H1 (cell line): ENCODE data around the gene SPI1. TPM values are rescaled to one million over a fixed set of nuclear protein-coding genes. Genes with fewer than 3 reads are reported as not detected.

Experiments
- CTCF ChIA-PET: fragments of 300-600 bp; sonication (Branson Sonifier 250); formaldehyde crosslinking; loops from one replicate; lab custom pipeline; 2021; ENCODE audit not compliant: partially characterized antibody; lab: Charles Lee
- POLR2A ChIA-PET: fragments of 300-600 bp; sonication (Branson Sonifier 250); formaldehyde crosslinking; loops from one replicate; lab custom pipeline; 2021; ENCODE audit warnings: inconsistent platforms; ENCODE audit not compliant: partially characterized antibody; lab: Charles Lee
- DNase-seq, 2 experiments: peaks; one replicate each; pipeline versions ENCODE4 v3.0.0 to v3.0.0-alpha.2; 2010 to 2022; ENCODE audit warnings: low spot score in 2 of 2, low read depth in 1 of 2, mixed read lengths in 1 of 2
- FAIRE-seq: peaks from 2 replicates; lab custom pipeline; 2011; peaks lifted over from hg19 to GRCh38; lab: Jason Lieb, UNC
- H2AFZ ChIP-seq: 2 replicates; pipeline ENCODE4 v1.8.1; 2012; ENCODE audit warnings: low read length, inconsistent platforms
- H2AK5ac ChIP-seq: 2 replicates; pipeline ENCODE4 v1.6.1; 2013; ENCODE audit warnings: low read depth, low read length
- H2BK120ac ChIP-seq: replicated peaks from 2 replicates; pipeline ENCODE3; 2013; ENCODE audit warnings: low read depth, low read length, inconsistent platforms
- H2BK12ac ChIP-seq: 2 replicates; pipeline ENCODE4 v1.6.1; 2013; ENCODE audit warnings: low read depth, low read length
- H2BK15ac ChIP-seq: 2 replicates; pipeline ENCODE4 v1.6.1; 2013; ENCODE audit warnings: low read length
- H2BK20ac ChIP-seq: 2 replicates; pipeline ENCODE4 v1.6.1; 2013; ENCODE audit warnings: low read length
- H2BK5ac ChIP-seq: 2 replicates; pipeline ENCODE4 v1.6.1; 2013; ENCODE audit warnings: low read depth, low read length
- H3K14ac ChIP-seq: 2 replicates; pipeline ENCODE4 v1.6.1; 2013; ENCODE audit warnings: inconsistent platforms; ENCODE audit not compliant: insufficient read length
- H3K18ac ChIP-seq: 2 replicates; pipeline ENCODE4 v1.6.1; 2013; ENCODE audit warnings: low read length; ENCODE audit errors: extremely low read depth
- H3K23ac ChIP-seq: 2 replicates; pipeline ENCODE4 v1.6.1; 2013; ENCODE audit warnings: inconsistent platforms; ENCODE audit not compliant: insufficient read length
- H3K23me2 ChIP-seq: 2 replicates; pipeline ENCODE4 v1.6.1; 2013; ENCODE audit warnings: low read depth, low read length
- H3K27ac ChIP-seq: 2 replicates; pipeline ENCODE4 v1.6.1; 2011; ENCODE audit warnings: low read depth, low read length, inconsistent platforms
- H3K27me3 ChIP-seq, 4 experiments: replicated peaks in 1 of 4; 1 replicate in 1 of 4; 2 replicates in 3 of 4; pipeline versions ENCODE4 v1.6.1 to v1.8.1; 2011 to 2013; ENCODE audit warnings: low read length in 3 of 4, mild to moderate bottlenecking in 3 of 4, inconsistent platforms in 2 of 4, mixed read lengths in 2 of 4, moderate library complexity in 1 of 4; ENCODE audit not compliant: control insufficient read depth in 3 of 4, insufficient read depth in 3 of 4; ENCODE audit errors: extremely low read depth in 1 of 4
- H3K36me3 ChIP-seq, 4 experiments: 2 replicates each; pipeline versions ENCODE4 v1.6.1 to v1.8.1; 2011 to 2013; ENCODE audit warnings: mild to moderate bottlenecking in 4 of 4, low read length in 3 of 4, moderate library complexity in 2 of 4, control low read depth in 1 of 4, inconsistent platforms in 1 of 4; ENCODE audit not compliant: insufficient read depth in 4 of 4, control insufficient read depth in 2 of 4
- H3K4ac ChIP-seq: replicated peaks from 2 replicates; pipeline ENCODE3; 2013; ENCODE audit warnings: low read length, low read depth, mixed read lengths, inconsistent platforms; ENCODE audit not compliant: insufficient read length
- H3K4me1 ChIP-seq, 4 experiments: replicated peaks in 1 of 4; 1 replicate in 1 of 4; 2 replicates in 3 of 4; pipeline versions ENCODE4 v1.6.1 to v1.8.1; 2011 to 2013; ENCODE audit warnings: low read length in 3 of 4, inconsistent platforms in 2 of 4, mixed read lengths in 1 of 4; ENCODE audit not compliant: insufficient read depth in 4 of 4, control insufficient read depth in 3 of 4
- H3K4me2 ChIP-seq, 2 experiments: 2 replicates each; pipeline versions ENCODE4 v1.6.1 to v1.8.1; 2011 to 2013; ENCODE audit warnings: low read depth in 2 of 2, low read length in 2 of 2, control low read depth in 1 of 2, inconsistent platforms in 1 of 2, mild to moderate bottlenecking in 1 of 2; ENCODE audit not compliant: insufficient read depth in 1 of 2
- H3K4me3 ChIP-seq, 4 experiments: fragments of 200-600, 300-600 bp in 1 of 4; sonication (generic), shearing (Covaris generic), sonication (Bioruptor Twin) in 1 of 4; 2 replicates each; pipeline versions ENCODE4 v1.5.1 to v1.8.1; 2011 to 2016; ENCODE audit warnings: low read length in 4 of 4, low read depth in 3 of 4, control low read depth in 2 of 4, inconsistent platforms in 2 of 4, mild to moderate bottlenecking in 2 of 4, mixed read lengths in 1 of 4, moderate library complexity in 1 of 4; ENCODE audit not compliant: insufficient read depth in 2 of 4; ENCODE audit errors: extremely low read depth in 1 of 4
- H3K56ac ChIP-seq: replicated peaks from 2 replicates; pipeline ENCODE3; 2013; ENCODE audit warnings: low read depth, mild to moderate bottlenecking, mixed read lengths, low read length, inconsistent platforms; ENCODE audit not compliant: insufficient read length
- H3K79me1 ChIP-seq: 2 replicates; pipeline ENCODE4 v1.6.1; 2013; ENCODE audit warnings: low read depth, low read length, control low read depth
- H3K79me2 ChIP-seq, 2 experiments: 2 replicates each; pipeline versions ENCODE4 v1.6.1 to v1.8.1; 2012 to 2013; ENCODE audit warnings: low read length in 2 of 2, mild to moderate bottlenecking in 2 of 2, inconsistent platforms in 1 of 2; ENCODE audit not compliant: insufficient read depth in 2 of 2, control insufficient read depth in 1 of 2
- H3K9ac ChIP-seq, 4 experiments: replicated peaks in 1 of 4; 1 replicate in 1 of 4; 2 replicates in 3 of 4; pipeline versions ENCODE4 v1.6.1 to v1.8.1; 2011 to 2013; ENCODE audit warnings: low read depth in 3 of 4, low read length in 3 of 4, control low read depth in 2 of 4, mild to moderate bottlenecking in 2 of 4, moderate library complexity in 2 of 4, inconsistent platforms in 1 of 4; ENCODE audit errors: extremely low read depth in 1 of 4
- H3K9me3 ChIP-seq, 2 experiments: 2 replicates each; pipeline versions ENCODE4 v1.6.1 to v1.8.1; 2012 to 2013; ENCODE audit warnings: mild to moderate bottlenecking in 2 of 2, moderate library complexity in 2 of 2, control low read depth in 1 of 2, inconsistent platforms in 1 of 2, low read depth in 1 of 2, low read length in 1 of 2, mixed read lengths in 1 of 2; ENCODE audit not compliant: insufficient read depth in 2 of 2
- H4K20me1 ChIP-seq, 2 experiments: replicated peaks in 1 of 2; 2 replicates each; pipeline versions ENCODE3 to v1.8.1; 2011 to 2013; ENCODE audit warnings: inconsistent platforms in 2 of 2, low read length in 2 of 2, mild to moderate bottlenecking in 1 of 2; ENCODE audit not compliant: insufficient read depth in 2 of 2, control insufficient read depth in 1 of 2
- H4K5ac ChIP-seq: 2 replicates; pipeline ENCODE4 v1.6.1; 2013; ENCODE audit warnings: low read length, low read depth, mixed read lengths, inconsistent platforms; ENCODE audit not compliant: insufficient read length
- H4K8ac ChIP-seq: 2 replicates; pipeline ENCODE4 v1.8.0; 2013; ENCODE audit warnings: mild to moderate bottlenecking, moderate library complexity, low read length, inconsistent platforms; ENCODE audit not compliant: insufficient read depth; ENCODE audit errors: extremely low read depth
- H4K91ac ChIP-seq: replicated peaks from 2 replicates; pipeline ENCODE3; 2013; ENCODE audit warnings: low read length, mixed read lengths, inconsistent platforms; ENCODE audit not compliant: insufficient read length
- ATF3 ChIP-seq: IDR thresholded peaks from 2 replicates; pipeline ENCODE4 v1.6.1; 2011; ENCODE audit warnings: low read depth, mild to moderate bottlenecking, low read length; ENCODE audit not compliant: insufficient read depth
- CTCF ChIP-seq, 3 experiments: IDR thresholded peaks; 1 replicate in 2 of 3; 2 replicates in 1 of 3; pipeline versions ENCODE4 v1.5.1 to v1.6.1; 2011; ENCODE audit warnings: low read length in 3 of 3, mild to moderate bottlenecking in 3 of 3, inconsistent platforms in 2 of 3, low read depth in 1 of 3, moderate library complexity in 1 of 3; ENCODE audit not compliant: insufficient read depth in 1 of 3; ENCODE audit errors: control extremely low read depth in 1 of 3
- E2F6 ChIP-seq: IDR thresholded peaks from 2 replicates; pipeline ENCODE4 v1.6.1; 2012; ENCODE audit warnings: inconsistent platforms
- HDAC6 ChIP-seq: IDR thresholded peaks from one replicate; pipeline ENCODE4 v1.7.1; 2012; ENCODE audit warnings: low read depth, mild to moderate bottlenecking, inconsistent platforms, low read length, moderate library complexity
- JUND ChIP-seq: IDR thresholded peaks from 2 replicates; pipeline ENCODE4 v1.6.1; 2011; ENCODE audit warnings: mild to moderate bottlenecking, improper control_type of control experiment, low read length
- RBBP5 ChIP-seq: IDR thresholded peaks from 2 replicates; pipeline ENCODE4 v1.7.1; 2012; ENCODE audit warnings: low read depth, mild to moderate bottlenecking, inconsistent platforms, low read length, moderate library complexity, borderline replicate concordance
- RXRA ChIP-seq: IDR thresholded peaks from 2 replicates; pipeline ENCODE4 v1.6.1; 2011; ENCODE audit warnings: low read depth, mild to moderate bottlenecking, low read length, moderate library complexity; ENCODE audit not compliant: insufficient read depth
- SP2 ChIP-seq: IDR thresholded peaks from 2 replicates; pipeline ENCODE4 v1.6.1; 2012; ENCODE audit warnings: mild to moderate bottlenecking, low read length, inconsistent platforms
- ZNF274 ChIP-seq: IDR thresholded peaks from 2 replicates; pipeline ENCODE4 v1.7.0; 2012; ENCODE audit warnings: low read length, borderline replicate concordance; ENCODE audit errors: extremely low read depth
- WGBS, 2 experiments: shearing (Covaris generic) in 1 of 2; methylation state at CpG; one replicate each; pipeline versions ENCODE4 v1.1.6 to v1.1.7; 2013 to 2015; ENCODE audit warnings: low lambda C conversion rate in 2 of 2, mixed read lengths in 2 of 2, inconsistent platforms in 1 of 2, low coverage in 1 of 2, missing lambda C conversion rate in 1 of 2; ENCODE audit not compliant: insufficient replicate concordance in 2 of 2, insufficient coverage in 1 of 2, insufficient read length in 1 of 2; ENCODE audit errors: extremely low coverage in 1 of 2, missing lambda C conversion rate in 1 of 2; 5-methylcytosine and 5-hydroxymethylcytosine counted together
- polyA plus RNA-seq, 7 experiments: library from polyadenylated mRNA; depleted of rRNA in 3 of 7; stranded (reverse) in 5 of 7; unstranded in 2 of 7; fragments of >200 nt in 5 of 7; fragments of 200-250 nt in 2 of 7; gene quantifications; 1 replicate in 5 of 7; 2 replicates in 1 of 7; 4 replicates in 1 of 7; pipeline versions ENCODE4 v1.2.1 to v1.2.3, GENCODE V29; 2011 to 2013; ENCODE audit warnings: missing spikeins in 2 of 7, mixed read lengths in 2 of 7
- total RNA-seq: library from RNA; stranded (reverse); fragmentation: NEBNext Ultra II Directional; extraction: Animal tissue kit (Norgen Biotek cat#: 25700); gene quantifications from 2 replicates; pipeline ENCODE4 v1.2.1, GENCODE V29; 2021

SPI1 gene
- total and polyA plus RNA-seq, 2 of the 8 experiments (the other 6 are each of a cell fraction or from before 2014, with no cell fraction given) = 0.12 TPM; not detected in 1

- Histone ChIP-seq H3K79me1 (no peaks in the 10 kb centered on the region), H3K27ac (no peak overlapping the region), H3K23ac (no peak overlapping the region), H2BK12ac (peak overlapping the region; percentile 84; the same call in 1 of the 2 replicates), H3K79me2 (no peaks in the 10 kb centered on the region), H2BK120ac (no peak overlapping the region), H2AK5ac (0 out of 2 replicates have a peak overlapping the region, but pooled peaks have one; percentile 93), H3K9ac (no peak overlapping the region; a peak in 1 of 7 replicates), H4K91ac (peak overlapping the region; percentile 73), H3K4ac (no peak overlapping the region), H3K27me3 (no peaks in the 10 kb centered on the region), H3K9me3 (no peaks in the 10 kb centered on the region), H2BK5ac (peak overlapping the region; percentile 52; the same call in 1 of the 2 replicates), H2BK15ac (peak overlapping the region; percentile 100), H3K18ac (no peak overlapping the region; the same call in 1 of the 2 replicates), H4K20me1 (peaks cover 0 to 2% of the 10 kb centered on the region in 2 experiments), H4K5ac (peak overlapping the region; percentile 21), H3K4me3 (no peak overlapping the region), H2BK20ac (0 out of 2 replicates have a peak overlapping the region, but pooled peaks have one; percentile 23), H3K36me3 (no peaks in the 10 kb centered on the region), H2AFZ (no peak overlapping the region), H3K4me1 (peaks cover 0 to 5% (median 2%) of the 10 kb centered on the region in 4 experiments; a peak in 5 of 7 replicates), H3K14ac (no peak overlapping the region), H3K4me2 (no peak overlapping the region), H4K8ac (no peak overlapping the region; the same call in 1 of the 2 replicates), H3K56ac (no peak overlapping the region), H3K23me2 (peaks cover 9% of the 10 kb centered on the region; the same call in 1 of the 2 replicates)
- ChIA-PET POLR2A (interaction anchor here (0.8 to 1.8 kb wide), 5 partner anchors 14 to 140 kb away, joined by 3 to 5 read pairs (median 4); partner anchors contain the start of gene SLC39A13), CTCF (interaction anchor here (0.6 to 1.6 kb wide), 8 partner anchors 10 to 335 kb away, joined by 3 to 11 read pairs (median 4); no protein-coding TSS in a partner anchor)
- DNase-seq = no peak
- 84% methylated on average over 8 of the region's 8 CpGs; no CpG with 5 or more reads in 1 of the 2 experiments for WGBS, 2 experiments
- FAIRE-seq = no peak
- TF ChIP-seq CTCF (IDR thresholded peaks at IDR 0.05; ENCODE audit: control extremely low read depth in 1 of 3, insufficient read depth in 1 of 3, low read depth in 1 of 3, low read length in 3 of 3) (no peak), SP2 (no peak), E2F6 (no peak), JUND (no peak), ATF3 (no peak), RXRA (no peak), HDAC6 (no peak), RBBP5 (no peak), ZNF274 (no peak)
These were observed 2.2 kb downstream of the SPI1 start for GRCh38 chr11:47376107-47376524.
